ENCODE data around the gene TENM4. TPM values are rescaled to one million over a fixed set of nuclear protein-coding genes. Genes with fewer than 3 reads are reported as not detected.

TENM4 gene
- total and polyA plus RNA-seq, 2 of the 13 experiments (the other 11 are each of a cell fraction or from before 2014, with no cell fraction given): not detected

- H3K9ac ChIP-seq (ENCODE audit: insufficient read depth, low read depth, low read length): no peak overlapping the region
- no peak overlapping the region for H2AFZ ChIP-seq (ENCODE audit: low read length)
- FAIRE-seq (no peak), ATAC-seq (no peak), DNase-seq (ENCODE audit: low spot score) (no peak)
- no peak overlapping the region for H3K27ac ChIP-seq (ENCODE audit: extremely low read length, insufficient read depth, low read length)
- ChIA-PET CTCF (ENCODE audit: low intra/inter-chr PET ratio, low total read pairs) (no interaction called here), POLR2A (no interaction called here)
- H3K4me1 ChIP-seq (ENCODE audit: insufficient read depth, low read length): no peaks in the 10 kb centered on the region
- no peak overlapping the region for H3K4me2 ChIP-seq (ENCODE audit: low read depth, low read length)
- no peaks in the 10 kb centered on the region for H3K9me3 ChIP-seq (ENCODE audit: low read length)
- TF ChIP-seq MIER2 (CRISPR knock-in tag; IDR thresholded peaks at IDR 0.05) (peak; percentile 94), EHMT2 (IDR thresholded peaks at IDR 0.05; ENCODE audit: borderline replicate concordance, low read depth, low read length) (peak; percentile 66; the same call in 1 of the 2 replicates), ZNF777 (CRISPR knock-in tag; IDR thresholded peaks at IDR 0.05) (no peak), REST (IDR thresholded peaks at IDR 0.05; ENCODE audit: borderline replicate concordance in 1 of 2, low read depth in 1 of 2, low read length in 2 of 2) (peak; percentile 59 to 93)
- intact Hi-C loops (cut with micrococcal nuclease; ENCODE audit: unreplicated experiment) (no loop called here), in situ Hi-C loops (cut with HindIII; ENCODE audit: extremely low pct_ligation_motif_present, low pct_unique_long_range_greater_than_20kb) (no loop called here)
- no peaks in the 10 kb centered on the region for H4K20me1 ChIP-seq (ENCODE audit: insufficient read depth, low read length)
- H3K36me3 ChIP-seq (replicated peaks in 1 of 2; ENCODE audit: control insufficient read depth in 1 of 2, insufficient read depth in 2 of 2, low read length in 2 of 2): no peaks in the 10 kb centered on the region
- no peaks in the 10 kb centered on the region for H3K27me3 ChIP-seq (ENCODE audit: control insufficient read depth in 1 of 2, insufficient read depth in 2 of 2, low read length in 2 of 2)
- H3K79me2 ChIP-seq (ENCODE audit: insufficient read depth, low read length): no peaks in the 10 kb centered on the region
- 12% methylated on average over 5 of the region's 5 CpGs for WGBS (ENCODE audit: low lambda C conversion rate)
- no peak overlapping the region for H3K4me3 ChIP-seq (replicated peaks in 1 of 3; ENCODE audit: insufficient read depth in 1 of 3, low read depth in 2 of 3, low read length in 3 of 3)
- no TSS peak for BruUV-seq (replicated peaks)
Measured at GRCh38 chr11:78860720-78861422, 580.0 kb downstream of the TENM4 start.

Data from HepG2 (cell line).